Measurements from ENCODE around the gene SLC26A11. TPM values are rescaled to one million over a fixed set of nuclear protein-coding genes. Genes with fewer than 3 reads are reported as not detected.

SLC26A11 gene
- 23.6 and 26.4 TPM in 2 replicates for total RNA-seq (ENCODE audit: low replicate concordance)
- long read RNA-seq, partial matches to known transcripts = 5 of 13 reads
- long read RNA-seq, other reads (novel, unspliced or antisense) = 5 of 13 reads

GRCh38 chr17:80220054-80220735, at the start of gene SLC26A11, which contains the start of gene SGSH:
Gene SLC26A11, plus strand, starts transcription at chr17:80220427. Its CDS starts 1,134 bp downstream, at chr17:80221561.
Gene SGSH, minus strand, starts transcription at chr17:80220333. Its CDS starts 20 bp downstream, at chr17:80220313.
- Mint-ChIP-seq H3K36me3 (peaks cover 18% of the 10 kb centered on the region), H3K27ac (peak within 1 kb of the TSS; percentile 94), H3K4me3 (peak within 1 kb of the TSS; percentile 94), H3K9me3 (no peaks in the 10 kb centered on the region), H3K27me3 (no peaks in the 10 kb centered on the region), H3K4me1 (ENCODE audit: unreplicated experiment) (peaks cover 21% of the 10 kb centered on the region)
- TF ChIP-seq CTCF (conservative IDR thresholded peaks at IDR 0.05) = peak; percentile 28
- peak; percentile 88 for DNase-seq (ENCODE audit: extremely low spot score, unreplicated experiment)

GRCh38 chr17:80171681-80172080, 48.5 kb upstream of the SLC26A11 start:
- no peak overlapping the region for H3K27ac Mint-ChIP-seq
- H3K9me3 Mint-ChIP-seq = peaks cover 6% of the 10 kb centered on the region
- H3K36me3 Mint-ChIP-seq = no peaks in the 10 kb centered on the region
- no peak for DNase-seq (ENCODE audit: extremely low spot score, unreplicated experiment)
- no peak overlapping the region for H3K4me3 Mint-ChIP-seq
- no peak for TF ChIP-seq CTCF (conservative IDR thresholded peaks at IDR 0.05)
- peaks cover 25% of the 10 kb centered on the region for H3K4me1 Mint-ChIP-seq (ENCODE audit: unreplicated experiment)
- peaks cover 2% of the 10 kb centered on the region for H3K27me3 Mint-ChIP-seq

- no peak for TF ChIP-seq CTCF (conservative IDR thresholded peaks at IDR 0.05)
- Mint-ChIP-seq H3K9me3 (peaks cover 6% of the 10 kb centered on the region), H3K36me3 (no peaks in the 10 kb centered on the region), H3K27ac (no peak overlapping the region), H3K4me1 (ENCODE audit: unreplicated experiment) (peaks cover 23% of the 10 kb centered on the region), H3K4me3 (no peak overlapping the region), H3K27me3 (peaks cover 2% of the 10 kb centered on the region)
- no peak for DNase-seq (ENCODE audit: extremely low spot score, unreplicated experiment)
Measured at GRCh38 chr17:80173126-80173525, 47.1 kb upstream of the SLC26A11 start.

GRCh38 chr17:80173916-80174315, 46.3 kb upstream of the SLC26A11 start:
- Mint-ChIP-seq H3K4me1 (ENCODE audit: unreplicated experiment) (peaks cover 19% of the 10 kb centered on the region), H3K27ac (no peak overlapping the region), H3K36me3 (no peaks in the 10 kb centered on the region), H3K4me3 (no peak overlapping the region), H3K27me3 (peaks cover 2% of the 10 kb centered on the region), H3K9me3 (peaks cover 4% of the 10 kb centered on the region)
- no peak for DNase-seq (ENCODE audit: extremely low spot score, unreplicated experiment)
- TF ChIP-seq CTCF (conservative IDR thresholded peaks at IDR 0.05) = no peak

GRCh38 chr17:80176757-80177156, 43.5 kb upstream of the SLC26A11 start:
- Mint-ChIP-seq H3K9me3 (no peaks in the 10 kb centered on the region), H3K4me3 (no peak overlapping the region), H3K27ac (no peak overlapping the region), H3K36me3 (no peaks in the 10 kb centered on the region), H3K4me1 (ENCODE audit: unreplicated experiment) (peaks cover 8% of the 10 kb centered on the region), H3K27me3 (no peaks in the 10 kb centered on the region)
- no peak for DNase-seq (ENCODE audit: extremely low spot score, unreplicated experiment)
- no peak for TF ChIP-seq CTCF (conservative IDR thresholded peaks at IDR 0.05)

Measured in type B pancreatic cell (in vitro differentiated cells).